GM21381 (cell line): Measurements from ENCODE around the gene SAMD13.

Experiments
- ATAC-seq: cut with Tn5 transposase; IDR thresholded peaks from one replicate; pipeline ENCODE4 v1.9.1; 2021; ENCODE audit warnings: mild to moderate bottlenecking, moderate library complexity; ENCODE audit not compliant: unreplicated experiment

SAMD13 gene

GRCh38 chr1:84301004-84301784 is at the start of gene SAMD13:
Gene SAMD13, plus strand, starts transcription at chr1:84301708. Its CDS starts 1,527 bp downstream, at chr1:84303235.
- no peak for ATAC-seq

- ATAC-seq, result no peak
These were observed 48.5 kb upstream of the SAMD13 start for GRCh38 chr1:84253036-84253435.

GRCh38 chr1:84253891-84254290 is 47.6 kb upstream of the SAMD13 start:
- ATAC-seq, result no peak

- ATAC-seq, result no peak
These were observed 46.7 kb upstream of the SAMD13 start for GRCh38 chr1:84254703-84255238.

- ATAC-seq, result no peak
These were observed 45.9 kb upstream of the SAMD13 start for GRCh38 chr1:84255582-84255981.

- no peak for ATAC-seq
These were observed 43.9 kb upstream of the SAMD13 start for GRCh38 chr1:84257617-84258016.

GRCh38 chr1:84259376-84259775 is 42.1 kb upstream of the SAMD13 start:
- ATAC-seq, result no peak

- ATAC-seq, result no peak
These were observed 41.5 kb upstream of the SAMD13 start for GRCh38 chr1:84259989-84260388.

GRCh38 chr1:84260852-84261518 is 40.5 kb upstream of the SAMD13 start:
- no peak for ATAC-seq

- ATAC-seq, result no peak
These were observed 36.5 kb upstream of the SAMD13 start for GRCh38 chr1:84264961-84265360.

- no peak for ATAC-seq
These were observed 35.6 kb upstream of the SAMD13 start for GRCh38 chr1:84265867-84266266.

- ATAC-seq, result no peak
These were observed 34.8 kb upstream of the SAMD13 start for GRCh38 chr1:84266748-84267147.

GRCh38 chr1:84267476-84267875 is 34.0 kb upstream of the SAMD13 start:
- ATAC-seq, result no peak

GRCh38 chr1:84268346-84268745 is 33.2 kb upstream of the SAMD13 start:
- ATAC-seq, result no peak

GRCh38 chr1:84269306-84269705 is 32.2 kb upstream of the SAMD13 start:
- no peak for ATAC-seq

- peak; percentile 96 for ATAC-seq
These were observed 29.9 kb upstream of the SAMD13 start for GRCh38 chr1:84271441-84272151.

- ATAC-seq, result no peak
These were observed 29.1 kb upstream of the SAMD13 start for GRCh38 chr1:84272401-84272800.

GRCh38 chr1:84277343-84278059 is 24.0 kb upstream of the SAMD13 start:
- ATAC-seq, result no peak

- no peak for ATAC-seq
These were observed 22.6 kb upstream of the SAMD13 start for GRCh38 chr1:84278905-84279304.

- no peak for ATAC-seq
These were observed 20.6 kb upstream of the SAMD13 start for GRCh38 chr1:84280912-84281311.

- no peak for ATAC-seq
These were observed 18.7 kb upstream of the SAMD13 start for GRCh38 chr1:84282780-84283333.
